NB4 (cell line): ENCODE measurements around the gene SH3BGRL2.

Experiments
- MYC ChIP-seq: IDR thresholded peaks from 2 replicates; pipeline ENCODE4 v1.6.1; 2011; ENCODE audit warnings: low read depth, low read length
- TF ChIP-seq, protein P1 (sequence below): IDR thresholded peaks from one replicate; pipeline ENCODE4 v1.5.1; 2012; ENCODE audit warnings: low read depth, low read length

DNA sequence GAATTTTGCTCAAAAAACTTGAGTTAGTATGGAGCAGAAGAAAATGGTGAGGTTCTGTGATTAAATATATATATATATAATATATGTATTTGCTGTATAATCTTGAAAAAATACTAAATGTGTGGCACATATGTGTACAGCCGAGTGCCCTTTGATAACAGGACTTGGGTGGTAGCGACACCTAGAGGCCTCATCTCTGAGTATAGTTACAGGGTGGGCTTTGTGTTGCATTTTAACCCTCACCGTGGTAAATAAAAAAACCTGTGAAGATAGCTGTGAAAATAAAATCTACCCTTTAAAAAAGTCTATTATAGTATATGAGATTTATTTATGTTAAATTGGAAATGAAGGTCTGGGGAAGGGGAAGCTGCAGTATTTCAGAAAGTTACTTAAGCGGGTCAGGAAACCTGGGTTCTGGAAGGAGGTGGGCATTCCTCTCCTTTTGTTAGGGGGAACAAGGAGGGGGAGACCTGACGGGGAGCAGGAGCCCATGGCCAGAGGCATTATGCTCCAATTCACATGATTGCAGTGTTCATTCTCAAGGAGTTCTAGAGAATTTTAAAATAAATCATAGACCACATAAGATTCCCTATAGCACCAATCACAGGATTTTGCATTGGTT, 82.7 kb downstream of the SH3BGRL2 start:
- TF ChIP-seq, protein P1, sequence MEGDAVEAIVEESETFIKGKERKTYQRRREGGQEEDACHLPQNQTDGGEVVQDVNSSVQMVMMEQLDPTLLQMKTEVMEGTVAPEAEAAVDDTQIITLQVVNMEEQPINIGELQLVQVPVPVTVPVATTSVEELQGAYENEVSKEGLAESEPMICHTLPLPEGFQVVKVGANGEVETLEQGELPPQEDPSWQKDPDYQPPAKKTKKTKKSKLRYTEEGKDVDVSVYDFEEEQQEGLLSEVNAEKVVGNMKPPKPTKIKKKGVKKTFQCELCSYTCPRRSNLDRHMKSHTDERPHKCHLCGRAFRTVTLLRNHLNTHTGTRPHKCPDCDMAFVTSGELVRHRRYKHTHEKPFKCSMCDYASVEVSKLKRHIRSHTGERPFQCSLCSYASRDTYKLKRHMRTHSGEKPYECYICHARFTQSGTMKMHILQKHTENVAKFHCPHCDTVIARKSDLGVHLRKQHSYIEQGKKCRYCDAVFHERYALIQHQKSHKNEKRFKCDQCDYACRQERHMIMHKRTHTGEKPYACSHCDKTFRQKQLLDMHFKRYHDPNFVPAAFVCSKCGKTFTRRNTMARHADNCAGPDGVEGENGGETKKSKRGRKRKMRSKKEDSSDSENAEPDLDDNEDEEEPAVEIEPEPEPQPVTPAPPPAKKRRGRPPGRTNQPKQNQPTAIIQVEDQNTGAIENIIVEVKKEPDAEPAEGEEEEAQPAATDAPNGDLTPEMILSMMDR, result peak; percentile 63
- no peak for TF ChIP-seq MYC
